H9 (cell line): Measurements from ENCODE around the gene LRFN2. TPM values are rescaled to one million over a fixed set of nuclear protein-coding genes. Genes with fewer than 3 reads are reported as not detected.

ENCODE experiments used
- DNase-seq: peaks from one replicate; pipeline ENCODE4 v3.0.0-alpha.2; 2017
- H2AFZ ChIP-seq: one replicate; pipeline ENCODE4 v1.6.1; 2013; ENCODE audit warnings: mild to moderate bottlenecking, low read length, control low read depth, moderate library complexity
- H2AK5ac ChIP-seq: 2 replicates; pipeline ENCODE4 v1.6.1; 2013; ENCODE audit warnings: low read length, control low read depth, mixed read lengths; ENCODE audit not compliant: insufficient read length
- H2BK120ac ChIP-seq: one replicate; pipeline ENCODE4 v1.6.1; 2013; ENCODE audit warnings: low read depth, mild to moderate bottlenecking, low read length, control low read depth, inconsistent platforms; ENCODE audit not compliant: poor library complexity, severe bottlenecking
- H2BK12ac ChIP-seq: 2 replicates; pipeline ENCODE4 v1.6.1; 2013; ENCODE audit warnings: low read length, control low read depth, mixed read lengths, low read depth; ENCODE audit not compliant: insufficient read length
- H2BK15ac ChIP-seq: 2 replicates; pipeline ENCODE4 v1.6.1; 2013; ENCODE audit warnings: low read depth, low read length, control low read depth
- H2BK20ac ChIP-seq: one replicate; pipeline ENCODE4 v1.6.1; 2013; ENCODE audit warnings: low read depth, mild to moderate bottlenecking, low read length, control low read depth, inconsistent platforms; ENCODE audit not compliant: poor library complexity, severe bottlenecking
- H2BK5ac ChIP-seq: 2 replicates; pipeline ENCODE4 v1.6.1; 2013; ENCODE audit warnings: low read length, control low read depth, mixed read lengths; ENCODE audit not compliant: insufficient read length
- H3K14ac ChIP-seq: 2 replicates; pipeline ENCODE4 v1.6.1; 2013; ENCODE audit warnings: low read length, control low read depth; ENCODE audit not compliant: insufficient read depth
- H3K18ac ChIP-seq: 2 replicates; pipeline ENCODE4 v1.6.1; 2013; ENCODE audit warnings: low read depth, mild to moderate bottlenecking, mixed read lengths, low read length, control low read depth; ENCODE audit not compliant: insufficient read length
- H3K23ac ChIP-seq: 2 replicates; pipeline ENCODE4 v1.6.1; 2013; ENCODE audit warnings: low read length, control low read depth, mixed read lengths, low read depth; ENCODE audit not compliant: insufficient read length
- H3K23me2 ChIP-seq: 2 replicates; pipeline ENCODE4 v1.6.1; 2013; ENCODE audit warnings: low read depth, mild to moderate bottlenecking, mixed read lengths, low read length, control low read depth; ENCODE audit not compliant: insufficient read length, poor library complexity, severe bottlenecking
- H3K27ac ChIP-seq: 2 replicates; pipeline ENCODE4 v1.5.1; 2013; ENCODE audit warnings: low read length, control low read depth, mixed read lengths, low read depth; ENCODE audit not compliant: insufficient read length
- H3K27me3 ChIP-seq: 2 replicates; pipeline ENCODE4 v1.6.1; 2013; ENCODE audit warnings: low read length, control low read depth, inconsistent platforms; ENCODE audit not compliant: insufficient read depth
- H3K4ac ChIP-seq: 2 replicates; pipeline ENCODE4 v1.6.1; 2013; ENCODE audit warnings: low read depth, mild to moderate bottlenecking, control low read depth, inconsistent platforms, low read length, moderate library complexity
- H3K4me1 ChIP-seq: 2 replicates; pipeline ENCODE4 v1.6.1; 2013; ENCODE audit warnings: low read length, control low read depth, inconsistent platforms; ENCODE audit not compliant: insufficient read depth
- H3K4me2 ChIP-seq: 2 replicates; pipeline ENCODE4 v1.6.1; 2013; ENCODE audit warnings: low read length, control low read depth, mixed read lengths; ENCODE audit not compliant: insufficient read length, insufficient read depth
- H3K56ac ChIP-seq: 2 replicates; pipeline ENCODE4 v1.6.1; 2013; ENCODE audit warnings: low read depth, mild to moderate bottlenecking, mixed read lengths, low read length, control low read depth; ENCODE audit not compliant: insufficient read length
- H3K79me1 ChIP-seq: 2 replicates; pipeline ENCODE4 v1.6.1; 2013; ENCODE audit warnings: low read depth, mild to moderate bottlenecking, moderate library complexity, low read length, control low read depth, inconsistent platforms; ENCODE audit not compliant: insufficient read depth, poor library complexity, severe bottlenecking
- H3K79me2 ChIP-seq: 2 replicates; pipeline ENCODE4 v1.6.1; 2013; ENCODE audit warnings: low read length, control low read depth, inconsistent platforms; ENCODE audit not compliant: insufficient read depth
- H3K9ac ChIP-seq: 2 replicates; pipeline ENCODE4 v1.6.1; 2013; ENCODE audit warnings: low read length, control low read depth, mixed read lengths; ENCODE audit not compliant: insufficient read length; ENCODE audit errors: extremely low read depth
- H3K9me3 ChIP-seq: one replicate; pipeline ENCODE4 v1.6.1; 2013; ENCODE audit warnings: low read depth, low read length, inconsistent platforms; ENCODE audit not compliant: control insufficient read depth
- H3T11ph ChIP-seq: one replicate; pipeline ENCODE4 v1.6.1; 2013; ENCODE audit warnings: mild to moderate bottlenecking, low read length, control low read depth, inconsistent platforms
- H4K20me1 ChIP-seq: one replicate; pipeline ENCODE4 v1.6.1; 2013; ENCODE audit not compliant: control insufficient read depth, insufficient read length, insufficient read depth
- H4K5ac ChIP-seq: 2 replicates; pipeline ENCODE4 v1.6.1; 2013; ENCODE audit warnings: low read depth, mild to moderate bottlenecking, mixed read lengths, low read length, control low read depth; ENCODE audit not compliant: insufficient read length
- H4K8ac ChIP-seq: replicated peaks from 2 replicates; pipeline ENCODE4 v1.6.1; 2013; ENCODE audit warnings: low read length, control low read depth, mixed read lengths, low read depth; ENCODE audit not compliant: insufficient read length
- H4K91ac ChIP-seq: 2 replicates; pipeline ENCODE4 v1.6.1; 2013; ENCODE audit warnings: low read depth, mild to moderate bottlenecking, moderate library complexity, mixed read lengths, low read length, control low read depth; ENCODE audit not compliant: insufficient read length
- H3K27ac Mint-ChIP-seq, 3 experiments: 2 replicates in 2 of 3; 3 replicates in 1 of 3; pipeline ENCODE4 v1.8.0; 2020 to 2021; ENCODE audit warnings: mixed read lengths in 3 of 3, mild to moderate bottlenecking in 1 of 3, moderate library complexity in 1 of 3
- H3K27me3 Mint-ChIP-seq: 2 replicates; pipeline ENCODE4 v1.8.0; 2021; ENCODE audit warnings: low read depth, mild to moderate bottlenecking, moderate library complexity, mixed read lengths
- H3K36me3 Mint-ChIP-seq, 3 experiments: 2 replicates in 2 of 3; 3 replicates in 1 of 3; pipeline ENCODE4 v1.8.0; 2020 to 2021; ENCODE audit warnings: low read depth in 3 of 3, mixed read lengths in 3 of 3; ENCODE audit not compliant: insufficient read depth in 1 of 3
- H3K4me1 Mint-ChIP-seq, 2 experiments: 2 replicates each; pipeline ENCODE4 v1.8.0; 2020; ENCODE audit warnings: mixed read lengths in 2 of 2
- H3K4me3 Mint-ChIP-seq, 2 experiments: 2 replicates in 1 of 2; 3 replicates in 1 of 2; pipeline ENCODE4 v1.8.0; 2020 to 2021; ENCODE audit warnings: mild to moderate bottlenecking in 2 of 2, mixed read lengths in 2 of 2, moderate library complexity in 1 of 2
- H3K9me3 Mint-ChIP-seq, 2 experiments: 2 replicates in 1 of 2; 3 replicates in 1 of 2; pipeline ENCODE4 v1.8.0; 2020; ENCODE audit warnings: mild to moderate bottlenecking in 2 of 2, mixed read lengths in 2 of 2, moderate library complexity in 1 of 2
- WGBS: extraction: QIAGEN DNeasy Blood & Tissue Kit; methylation state at CpG from one replicate; pipeline ENCODE4 v1.1.7; 2013; ENCODE audit warnings: missing lambda C conversion rate, low lambda C conversion rate, mixed read lengths; ENCODE audit not compliant: insufficient read length; ENCODE audit errors: extremely low coverage; 5-methylcytosine and 5-hydroxymethylcytosine counted together
- total RNA-seq: library from RNA; stranded (reverse); gene quantifications from 2 replicates; pipeline ENCODE4 v1.2.1, GENCODE V29; 2021
- TF ChIP-seq, protein P1 (sequence below): fragments of 200-600 bp; sonication (generic); conservative IDR thresholded peaks from 3 replicates; pipeline ENCODE4 v1.8.0; 2021; ENCODE audit warnings: antibody characterized with exemption, mild to moderate bottlenecking

LRFN2 gene
- total RNA-seq, 1 experiment from 2014 or later: 0.11 TPM

DNA sequence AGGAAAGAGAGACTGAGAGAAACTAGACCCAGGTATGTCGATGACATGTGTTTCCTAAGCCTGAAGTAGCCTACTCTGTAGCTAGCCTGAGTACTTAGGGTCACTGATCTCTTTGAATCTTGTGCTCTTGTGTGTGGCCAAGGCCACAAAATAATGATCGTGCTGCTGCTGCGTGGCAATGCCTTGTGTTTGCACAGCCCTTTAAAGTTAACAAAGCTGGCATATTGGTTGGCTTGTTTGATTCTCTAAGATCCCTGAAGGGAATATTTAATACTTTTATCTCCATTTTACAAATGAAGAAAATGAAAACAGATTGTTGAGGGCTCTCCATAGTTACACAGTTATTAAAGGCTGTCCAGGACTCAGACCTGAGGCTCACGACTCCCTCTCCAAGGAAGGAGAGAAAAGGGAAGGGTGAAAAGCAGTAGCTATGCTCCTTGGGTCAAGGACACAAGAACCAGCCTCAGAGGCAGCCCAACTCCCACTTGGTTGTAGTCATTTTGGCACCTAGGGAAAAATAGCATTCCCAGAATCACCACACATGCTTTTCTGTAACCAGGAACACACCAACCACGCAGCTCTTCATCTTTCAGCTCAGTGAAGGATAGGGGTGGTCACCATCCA is 130.7 kb downstream of the LRFN2 start:
- Mint-ChIP-seq H3K9me3 (peaks cover 0 to 4% of the 10 kb centered on the region in 2 experiments; a peak in 1 of 5 replicates), H3K4me3 (no peak overlapping the region), H3K27ac (no peak overlapping the region), H3K36me3 (no peaks in the 10 kb centered on the region), H3K4me1 (no peaks in the 10 kb centered on the region), H3K27me3 (no peaks in the 10 kb centered on the region)
- Histone ChIP-seq H3K4ac (no peak overlapping the region), H3K9ac (no peak overlapping the region), H4K91ac (no peak overlapping the region), H2AFZ (no peak overlapping the region), H3K79me1 (no peaks in the 10 kb centered on the region), H3K4me2 (no peak overlapping the region), H3K79me2 (no peaks in the 10 kb centered on the region), H3K14ac (no peak overlapping the region), H3K23ac (no peak overlapping the region), H4K5ac (no peak overlapping the region), H3K23me2 (no peaks in the 10 kb centered on the region), H3K9me3 (no peaks in the 10 kb centered on the region), H2AK5ac (no peak overlapping the region), H2BK5ac (no peak overlapping the region), H2BK12ac (no peak overlapping the region), H3K27me3 (no peaks in the 10 kb centered on the region), H3K18ac (no peak overlapping the region), H4K8ac (no peak overlapping the region), H2BK15ac (no peak overlapping the region), H3K4me1 (no peaks in the 10 kb centered on the region), H3T11ph (no peak overlapping the region), H3K27ac (no peak overlapping the region), H3K56ac (no peak overlapping the region), H2BK20ac (no peak overlapping the region), H4K20me1 (no peaks in the 10 kb centered on the region), H2BK120ac (no peak overlapping the region)
- WGBS: no CpG with 5 or more reads among the region's 5 CpGs
- DNase-seq: no peak
- TF ChIP-seq, protein P1, sequence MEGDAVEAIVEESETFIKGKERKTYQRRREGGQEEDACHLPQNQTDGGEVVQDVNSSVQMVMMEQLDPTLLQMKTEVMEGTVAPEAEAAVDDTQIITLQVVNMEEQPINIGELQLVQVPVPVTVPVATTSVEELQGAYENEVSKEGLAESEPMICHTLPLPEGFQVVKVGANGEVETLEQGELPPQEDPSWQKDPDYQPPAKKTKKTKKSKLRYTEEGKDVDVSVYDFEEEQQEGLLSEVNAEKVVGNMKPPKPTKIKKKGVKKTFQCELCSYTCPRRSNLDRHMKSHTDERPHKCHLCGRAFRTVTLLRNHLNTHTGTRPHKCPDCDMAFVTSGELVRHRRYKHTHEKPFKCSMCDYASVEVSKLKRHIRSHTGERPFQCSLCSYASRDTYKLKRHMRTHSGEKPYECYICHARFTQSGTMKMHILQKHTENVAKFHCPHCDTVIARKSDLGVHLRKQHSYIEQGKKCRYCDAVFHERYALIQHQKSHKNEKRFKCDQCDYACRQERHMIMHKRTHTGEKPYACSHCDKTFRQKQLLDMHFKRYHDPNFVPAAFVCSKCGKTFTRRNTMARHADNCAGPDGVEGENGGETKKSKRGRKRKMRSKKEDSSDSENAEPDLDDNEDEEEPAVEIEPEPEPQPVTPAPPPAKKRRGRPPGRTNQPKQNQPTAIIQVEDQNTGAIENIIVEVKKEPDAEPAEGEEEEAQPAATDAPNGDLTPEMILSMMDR: no peak
